Upper lobe of left lung (tissue), 6 donors: ENCODE data around the gene ZBTB40. TPM values are rescaled to one million over a fixed set of nuclear protein-coding genes. Genes with fewer than 3 reads are reported as not detected.

Source experiments
- ATAC-seq, 2 donors: fragments of 200-7000 bp; cut with Tn5 transposase; one replicate each; pipeline ENCODE4 v1.9.1; 2022; ENCODE audit warnings: mild to moderate bottlenecking in 2 of 2, moderate library complexity in 2 of 2; ENCODE audit not compliant: low FRiP score in 2 of 2
- DNase-seq, 2 donors: peaks; one replicate each; pipeline ENCODE4 v3.0.0-alpha.2; 2019 to 2020
- H3K27ac ChIP-seq, 4 donors: fragments of 200-600 bp; sonication (generic); one replicate each; pipeline ENCODE4 v1.5.1; 2016 to 2019
- H3K27me3 ChIP-seq, 4 donors: fragments of 200-600 bp; sonication (generic); one replicate each; pipeline ENCODE4 v1.5.1; 2017 to 2019
- H3K36me3 ChIP-seq, 4 donors: fragments of 200-600 bp; sonication (generic); one replicate each; pipeline ENCODE4 v1.5.1; 2016 to 2019
- H3K4me1 ChIP-seq, 4 donors: fragments of 200-600 bp; sonication (generic); one replicate each; pipeline ENCODE4 v1.5.1; 2018 to 2019
- H3K4me3 ChIP-seq, 4 donors: fragments of 200-600 bp; sonication (generic); one replicate each; pipeline ENCODE4 v1.5.1; 2017 to 2019; ENCODE audit warnings: mild to moderate bottlenecking in 2 of 4, moderate library complexity in 1 of 4
- H3K9me3 ChIP-seq, 4 donors: fragments of 200-600 bp; sonication (generic); one replicate each; pipeline ENCODE4 v1.5.1; 2018 to 2019
- EP300 ChIP-seq, 4 donors: sonication (generic); formaldehyde crosslinking; IDR thresholded peaks; one replicate each; pipeline ENCODE4 v1.5.1; 2017; ENCODE audit warnings: antibody characterized with exemption in 4 of 4, control low read depth in 2 of 4
- POLR2A ChIP-seq, 4 donors: fragments of 450-650 bp; IDR thresholded peaks; one replicate each; pipeline ENCODE4 v1.5.1; 2016 to 2017; ENCODE audit warnings: antibody characterized with exemption in 4 of 4, mild to moderate bottlenecking in 2 of 4
- POLR2AphosphoS5 ChIP-seq, 2 donors: sonication (generic); formaldehyde crosslinking; IDR thresholded peaks; one replicate each; pipeline ENCODE4 v1.5.1; 2017; ENCODE audit warnings: antibody characterized with exemption in 2 of 2
- WGBS, 2 donors: methylation state at CpG; one replicate each; pipeline ENCODE4 v1.1.5; 2017 to 2018; 5-methylcytosine and 5-hydroxymethylcytosine counted together
- total RNA-seq, 6 donors: library from RNA; depleted of rRNA in 4 of 6; stranded (reverse); fragments of >200 nt in 4 of 6; gene quantifications; one replicate each; pipeline versions ENCODE4 v1.1.0 to v1.2.1, GENCODE V29; 2016 to 2021
- TF ChIP-seq, protein P1 (sequence below), 6 experiments: fragments of 450-650 bp in 4 of 6; fragments of 200-600 bp in 2 of 6; sonication (generic) in 2 of 6; IDR thresholded peaks; one replicate each; pipeline ENCODE4 v1.5.1; 2016 to 2019; ENCODE audit warnings: antibody characterized with exemption in 6 of 6
- donor health status: DM: no; HTN: no; CAD: no; lungs with moderate emphysema.
- donor health status: DM: no; HTN: yes; CAD: no; lungs with severe emphysema.

The ZBTB40 gene
- total RNA-seq, 6 donors from 2014 or later = 18.1 to 62.9 (median 24.1) TPM

DNA sequence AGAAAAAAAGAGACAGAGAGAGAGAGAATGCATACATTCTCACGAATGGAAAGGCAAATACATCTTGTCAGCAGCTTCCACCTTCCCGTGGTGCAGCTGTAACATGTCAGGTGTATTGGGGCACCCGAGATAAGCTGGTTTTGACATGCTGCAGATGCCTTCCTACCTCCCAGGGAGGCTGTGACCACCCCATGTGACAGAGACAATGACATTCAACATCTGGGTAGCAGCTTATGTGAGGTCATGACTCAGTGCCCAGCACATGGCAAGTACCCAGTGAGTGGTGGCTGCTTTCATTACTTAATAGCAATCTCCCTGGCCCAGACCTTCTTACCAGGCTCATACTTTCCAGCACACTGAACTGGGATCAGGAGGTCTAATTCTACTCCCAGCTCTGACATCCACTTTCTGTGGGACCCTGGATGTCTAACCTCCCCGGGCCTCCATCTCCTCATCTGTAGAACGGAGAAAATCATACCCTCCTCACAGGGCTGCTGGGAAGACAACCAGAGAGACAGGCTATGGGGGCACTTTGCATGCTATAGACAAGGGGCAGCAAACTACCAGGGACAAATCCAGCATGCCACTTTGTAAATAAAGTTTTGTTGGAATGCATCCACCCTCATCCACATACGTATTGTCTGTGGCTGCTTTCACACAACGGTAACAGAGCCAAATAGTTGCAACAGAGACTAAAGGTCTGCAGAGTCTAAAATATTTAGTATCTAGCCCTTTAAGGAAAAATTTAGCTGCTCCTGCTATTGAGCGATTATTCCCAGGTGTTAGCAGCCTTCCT is 38.5 kb upstream of the ZBTB40 start:
- peak overlapping the region in 3 of 4 donors; percentile 28 to 67 (median 46) for H3K27ac ChIP-seq
- no peaks in the 10 kb centered on the region for H3K9me3 ChIP-seq
- peak in 1 of 2 donors; percentile 45 for DNase-seq
- H3K4me3 ChIP-seq = no peak overlapping the region
- no peaks in the 10 kb centered on the region for H3K36me3 ChIP-seq
- WGBS, 2 donors = 47% methylated on average over 8 of the region's 8 CpGs
- ATAC-seq = no peak
- no peak for TF ChIP-seq POLR2AphosphoS5 (IDR thresholded peaks at IDR 0.05)
- TF ChIP-seq EP300 (IDR thresholded peaks at IDR 0.05) = no peak
- TF ChIP-seq POLR2A (IDR thresholded peaks at IDR 0.05) = no peak
- TF ChIP-seq, protein P1, sequence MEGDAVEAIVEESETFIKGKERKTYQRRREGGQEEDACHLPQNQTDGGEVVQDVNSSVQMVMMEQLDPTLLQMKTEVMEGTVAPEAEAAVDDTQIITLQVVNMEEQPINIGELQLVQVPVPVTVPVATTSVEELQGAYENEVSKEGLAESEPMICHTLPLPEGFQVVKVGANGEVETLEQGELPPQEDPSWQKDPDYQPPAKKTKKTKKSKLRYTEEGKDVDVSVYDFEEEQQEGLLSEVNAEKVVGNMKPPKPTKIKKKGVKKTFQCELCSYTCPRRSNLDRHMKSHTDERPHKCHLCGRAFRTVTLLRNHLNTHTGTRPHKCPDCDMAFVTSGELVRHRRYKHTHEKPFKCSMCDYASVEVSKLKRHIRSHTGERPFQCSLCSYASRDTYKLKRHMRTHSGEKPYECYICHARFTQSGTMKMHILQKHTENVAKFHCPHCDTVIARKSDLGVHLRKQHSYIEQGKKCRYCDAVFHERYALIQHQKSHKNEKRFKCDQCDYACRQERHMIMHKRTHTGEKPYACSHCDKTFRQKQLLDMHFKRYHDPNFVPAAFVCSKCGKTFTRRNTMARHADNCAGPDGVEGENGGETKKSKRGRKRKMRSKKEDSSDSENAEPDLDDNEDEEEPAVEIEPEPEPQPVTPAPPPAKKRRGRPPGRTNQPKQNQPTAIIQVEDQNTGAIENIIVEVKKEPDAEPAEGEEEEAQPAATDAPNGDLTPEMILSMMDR (IDR thresholded peaks at IDR 0.05) = no peak
- H3K4me1 ChIP-seq = peaks cover 11 to 24% (median 15%) of the 10 kb centered on the region in 4 donors
- no peaks in the 10 kb centered on the region for H3K27me3 ChIP-seq

- H3K36me3 ChIP-seq = no peaks in the 10 kb centered on the region
- no peak overlapping the region for H3K4me3 ChIP-seq
- ATAC-seq (no peak), DNase-seq (no peak)
- TF ChIP-seq POLR2AphosphoS5 (IDR thresholded peaks at IDR 0.05) = no peak
- no peak for TF ChIP-seq EP300 (IDR thresholded peaks at IDR 0.05)
- TF ChIP-seq, protein P1 (IDR thresholded peaks at IDR 0.05) = no peak
- no peak for TF ChIP-seq POLR2A (IDR thresholded peaks at IDR 0.05)
- no peaks in the 10 kb centered on the region for H3K27me3 ChIP-seq
- no peaks in the 10 kb centered on the region for H3K9me3 ChIP-seq
- H3K4me1 ChIP-seq = peaks cover 11 to 24% (median 15%) of the 10 kb centered on the region in 4 donors
- peak overlapping the region in 3 of 4 donors; percentile 17 to 81 (median 80) for H3K27ac ChIP-seq
- 0 to 88% methylated on average over 1 of the region's 1 CpG for WGBS, 2 donors
Measured at GRCh38 chr1:22413799-22414198, 37.9 kb upstream of the ZBTB40 start.

DNA sequence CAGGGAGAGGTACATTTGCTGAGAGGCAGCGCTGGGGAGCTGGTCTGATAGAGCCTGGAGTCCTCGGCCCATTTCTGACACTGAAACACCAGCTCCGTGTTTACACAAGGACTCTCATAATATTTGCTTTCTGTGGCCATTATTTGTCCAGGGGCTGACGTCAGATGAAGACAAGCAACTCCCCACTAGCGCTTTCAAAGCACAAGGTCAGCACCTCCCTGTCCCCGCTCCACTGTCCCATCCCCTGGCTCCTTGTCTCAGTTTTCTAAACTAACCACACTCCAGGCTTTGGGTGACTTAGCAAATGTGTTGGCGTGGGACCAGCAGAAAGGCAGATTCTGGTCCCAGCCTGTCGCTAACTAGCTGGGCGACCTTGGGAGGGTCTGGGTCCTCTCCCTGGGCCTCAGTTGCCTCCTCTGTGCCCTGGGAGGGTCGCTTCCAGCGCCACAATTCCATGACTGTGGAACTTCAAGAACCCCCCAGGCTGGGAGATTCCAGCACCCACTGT is 37.4 kb upstream of the ZBTB40 start:
- H3K4me1 ChIP-seq = peaks cover 11 to 24% (median 15%) of the 10 kb centered on the region in 4 donors
- TF ChIP-seq POLR2A (IDR thresholded peaks at IDR 0.05) (no peak), EP300 (IDR thresholded peaks at IDR 0.05) (peak in 2 of 4 donors; percentile 52 to 76), POLR2AphosphoS5 (IDR thresholded peaks at IDR 0.05) (peak in 1 of 2 donors; percentile 56)
- TF ChIP-seq, protein P1 (IDR thresholded peaks at IDR 0.05) = no peak
- DNase-seq (peak in 1 of 2 donors; percentile 87), ATAC-seq (peak; percentile 59 to 79)
- WGBS, 2 donors = 45 to 56% methylated on average over 11 of the region's 11 CpGs
- no peaks in the 10 kb centered on the region for H3K27me3 ChIP-seq
- peak overlapping the region; percentile 66 to 81 (median 74) for H3K27ac ChIP-seq
- H3K36me3 ChIP-seq = no peaks in the 10 kb centered on the region
- H3K9me3 ChIP-seq = no peaks in the 10 kb centered on the region
- H3K4me3 ChIP-seq = no peak overlapping the region

- ATAC-seq (no peak), DNase-seq (no peak)
- H3K4me1 ChIP-seq = peaks cover 11 to 24% (median 15%) of the 10 kb centered on the region in 4 donors
- no peak overlapping the region for H3K27ac ChIP-seq
- TF ChIP-seq, protein P1 (IDR thresholded peaks at IDR 0.05) = no peak
- TF ChIP-seq EP300 (IDR thresholded peaks at IDR 0.05) (no peak), POLR2A (IDR thresholded peaks at IDR 0.05) (no peak), POLR2AphosphoS5 (IDR thresholded peaks at IDR 0.05) (no peak)
- 70 to 91% methylated on average over 5 to 7 of the region's 7 CpGs for WGBS, 2 donors
- H3K9me3 ChIP-seq = no peaks in the 10 kb centered on the region
- no peaks in the 10 kb centered on the region for H3K36me3 ChIP-seq
- H3K4me3 ChIP-seq = no peak overlapping the region
- H3K27me3 ChIP-seq = no peaks in the 10 kb centered on the region
Measured at GRCh38 chr1:22415489-22415888, 36.2 kb upstream of the ZBTB40 start.
